Neutrophil (primary cell): ENCODE data around the gene PDZRN4.
"Not testable (repeated sequence)": the region's sequence is repeated elsewhere in the genome, so short reads cannot be mapped to it uniquely, and the experiment has no call there.

Experiments
- H3K27ac ChIP-seq: fragments of 200-600 bp; sonication (generic); 2 replicates; pipeline ENCODE4 v1.5.1; 2016; ENCODE audit warnings: mild to moderate bottlenecking, moderate library complexity
- H3K27me3 ChIP-seq: fragments of 200-600 bp; sonication (generic); 2 replicates; pipeline ENCODE4 v1.6.0; 2016; ENCODE audit warnings: mild to moderate bottlenecking
- H3K36me3 ChIP-seq: fragments of 200-600 bp; sonication (generic); 2 replicates; pipeline ENCODE4 v1.5.1; 2017
- H3K4me1 ChIP-seq, 2 experiments: fragments of 200-600 bp in 1 of 2; sonication (generic) in 1 of 2; 1 replicate in 1 of 2; 2 replicates in 1 of 2; pipeline versions ENCODE4 v1.5.1 to v1.6.1; 2013 to 2016; ENCODE audit warnings: low read depth in 1 of 2, low read length in 1 of 2, mild to moderate bottlenecking in 1 of 2, moderate library complexity in 1 of 2; ENCODE audit not compliant: control insufficient read depth in 1 of 2, insufficient read depth in 1 of 2
- H3K4me3 ChIP-seq, 2 experiments: fragments of 200-600 bp in 1 of 2; sonication (generic) in 1 of 2; 1 replicate in 1 of 2; 2 replicates in 1 of 2; pipeline ENCODE4 v1.5.1; 2013 to 2016; ENCODE audit warnings: low read depth in 1 of 2, low read length in 1 of 2, mild to moderate bottlenecking in 1 of 2, moderate library complexity in 1 of 2
- H3K9me3 ChIP-seq: fragments of 200-600 bp; sonication (generic); 2 replicates; pipeline ENCODE4 v1.5.1; 2016
- CTCF ChIP-seq: fragments of 200-600 bp; sonication (generic); IDR thresholded peaks from 2 replicates; pipeline ENCODE4 v1.5.1; 2016; ENCODE audit warnings: antibody characterized with exemption

The PDZRN4 gene

GRCh38 chr12:41536813-41537490 is 348.8 kb downstream of the PDZRN4 start:
- TF ChIP-seq CTCF = no peak
- Histone ChIP-seq H3K36me3 (no peaks in the 10 kb centered on the region), H3K27me3 (no peaks in the 10 kb centered on the region), H3K9me3 (no peaks in the 10 kb centered on the region), H3K4me3 (no peak overlapping the region), H3K27ac (no peak overlapping the region), H3K4me1 (no peaks in the 10 kb centered on the region)

GRCh38 chr12:41537522-41537921 is 349.4 kb downstream of the PDZRN4 start:
- Histone ChIP-seq H3K4me3 (no peak overlapping the region), H3K27ac (no peak overlapping the region), H3K9me3 (no peaks in the 10 kb centered on the region), H3K36me3 (no peaks in the 10 kb centered on the region), H3K4me1 (no peaks in the 10 kb centered on the region), H3K27me3 (no peaks in the 10 kb centered on the region)
- no peak for TF ChIP-seq CTCF

GRCh38 chr12:41545761-41546160 is 357.6 kb downstream of the PDZRN4 start:
- H3K27ac ChIP-seq = no peak overlapping the region
- no peaks in the 10 kb centered on the region for H3K36me3 ChIP-seq
- no peak for TF ChIP-seq CTCF
- no peak overlapping the region for H3K4me3 ChIP-seq
- H3K27me3 ChIP-seq = no peaks in the 10 kb centered on the region
- no peaks in the 10 kb centered on the region for H3K4me1 ChIP-seq
- H3K9me3 ChIP-seq = no peaks in the 10 kb centered on the region

GRCh38 chr12:41547071-41547470 is 359.0 kb downstream of the PDZRN4 start:
- not testable (repeated sequence) for H3K27me3 ChIP-seq, H3K36me3 ChIP-seq, H3K4me1 ChIP-seq, H3K27ac ChIP-seq, H3K4me3 ChIP-seq, H3K9me3 ChIP-seq

- Histone ChIP-seq H3K4me3 (no peak overlapping the region), H3K36me3 (no peaks in the 10 kb centered on the region), H3K4me1 (no peaks in the 10 kb centered on the region), H3K27ac (no peak overlapping the region), H3K9me3 (no peaks in the 10 kb centered on the region), H3K27me3 (no peaks in the 10 kb centered on the region)
- TF ChIP-seq CTCF = no peak
Measured at GRCh38 chr12:41548926-41549325, 360.8 kb downstream of the PDZRN4 start.

- Histone ChIP-seq H3K4me3 (no peak overlapping the region), H3K4me1 (no peaks in the 10 kb centered on the region), H3K27ac (no peak overlapping the region), H3K9me3 (no peaks in the 10 kb centered on the region), H3K27me3 (no peaks in the 10 kb centered on the region), H3K36me3 (no peaks in the 10 kb centered on the region)
- no peak for TF ChIP-seq CTCF
Measured at GRCh38 chr12:41552588-41552987, 364.5 kb downstream of the PDZRN4 start.
